TTC549 (cell line): ENCODE data around the gene DCUN1D3.
"Not testable (repeated sequence)": the region's sequence is repeated elsewhere in the genome, so short reads cannot be mapped to it uniquely, and the experiment has no call there.

Experiments used
- FAIRE-seq: peaks from 2 replicates; lab custom pipeline; 2012; peaks lifted over from hg19 to GRCh38; lab: Jason Lieb, UNC

Gene DCUN1D3

GRCh38 chr16:20887207-20887606 is 13.0 kb downstream of the DCUN1D3 start:
- FAIRE-seq = no peak

GRCh38 chr16:20886320-20886719 is 13.8 kb downstream of the DCUN1D3 start:
- no peak for FAIRE-seq

GRCh38 chr16:20884240-20884556 is 16.0 kb downstream of the DCUN1D3 start:
- no peak for FAIRE-seq

- FAIRE-seq = no peak
Observed at GRCh38 chr16:20883554-20884239, 16.5 kb downstream of the DCUN1D3 start.

GRCh38 chr16:20881503-20881878 is 18.7 kb downstream of the DCUN1D3 start:
- no peak for FAIRE-seq

- no peak for FAIRE-seq
Observed at GRCh38 chr16:20880867-20881502, 19.2 kb downstream of the DCUN1D3 start.

- no peak for FAIRE-seq
Observed at GRCh38 chr16:20879175-20880040, 20.8 kb downstream of the DCUN1D3 start.

GRCh38 chr16:20878682-20879147 is 21.4 kb downstream of the DCUN1D3 start:
- no peak for FAIRE-seq

GRCh38 chr16:20875355-20875650 is 24.9 kb downstream of the DCUN1D3 start:
- no peak for FAIRE-seq

GRCh38 chr16:20874088-20874581 is 26.0 kb downstream of the DCUN1D3 start:
- no peak for FAIRE-seq

- FAIRE-seq = no peak
Observed at GRCh38 chr16:20873331-20873730, 26.8 kb downstream of the DCUN1D3 start.

GRCh38 chr16:20871941-20872815 is 28.0 kb downstream of the DCUN1D3 start:
- FAIRE-seq = no peak

- FAIRE-seq = no peak
Observed at GRCh38 chr16:20871258-20871657, 28.9 kb downstream of the DCUN1D3 start.

- FAIRE-seq = no peak
Observed at GRCh38 chr16:20870122-20870820, 29.9 kb downstream of the DCUN1D3 start.

- FAIRE-seq = no peak
Observed at GRCh38 chr16:20868890-20869289, 31.3 kb downstream of the DCUN1D3 start.

- FAIRE-seq = no peak
Observed at GRCh38 chr16:20867585-20867984, 32.6 kb downstream of the DCUN1D3 start.

GRCh38 chr16:20866801-20867200 is 33.4 kb downstream of the DCUN1D3 start:
- no peak for FAIRE-seq

- no peak for FAIRE-seq
Observed at GRCh38 chr16:20866145-20866772, 33.9 kb downstream of the DCUN1D3 start.

- FAIRE-seq = no peak
Observed at GRCh38 chr16:20865420-20866131, 34.6 kb downstream of the DCUN1D3 start.

- not testable (repeated sequence) for FAIRE-seq
Observed at GRCh38 chr16:20864376-20864775, 35.8 kb downstream of the DCUN1D3 start.
